NT2/D1 (cell line): Measurements from ENCODE around the gene MYO5C.

Experiments
- YY1 ChIP-seq: IDR thresholded peaks from 2 replicates; pipeline ENCODE4 v1.6.1; 2011; ENCODE audit not compliant: insufficient read length, insufficient read depth
- ZNF274 ChIP-seq: IDR thresholded peaks from 2 replicates; pipeline ENCODE4 v1.6.1; 2011; ENCODE audit warnings: mild to moderate bottlenecking, low read depth, low read length

- TF ChIP-seq YY1 (no peak), ZNF274 (no peak)
Measured at GRCh38 chr15:52306270-52306669, 10.7 kb upstream of the MYO5C start.
